Stimulated activated CD4-positive, alpha-beta T cell treated with anti-CD3 and anti-CD28 coated beads, Interleukin-12 subunit alpha, Interleukin-12 subunit beta, amount 100 ng/mL, for 24 hours (primary cell): ENCODE measurements around the gene CNTN5.
"Not testable (repeated sequence)": the region's sequence is repeated elsewhere in the genome, so short reads cannot be mapped to it uniquely, and the experiment has no call there.

Experiments used
- DNase-seq, 2 experiments: peaks; one replicate each; pipeline ENCODE4 v3.0.0-alpha.2; 2020; ENCODE audit warnings: low read depth in 2 of 2

CNTN5 gene

GRCh38 chr11:99275521-99275920 lies 254.8 kb downstream of the CNTN5 start:
- no peak for DNase-seq

DNA sequence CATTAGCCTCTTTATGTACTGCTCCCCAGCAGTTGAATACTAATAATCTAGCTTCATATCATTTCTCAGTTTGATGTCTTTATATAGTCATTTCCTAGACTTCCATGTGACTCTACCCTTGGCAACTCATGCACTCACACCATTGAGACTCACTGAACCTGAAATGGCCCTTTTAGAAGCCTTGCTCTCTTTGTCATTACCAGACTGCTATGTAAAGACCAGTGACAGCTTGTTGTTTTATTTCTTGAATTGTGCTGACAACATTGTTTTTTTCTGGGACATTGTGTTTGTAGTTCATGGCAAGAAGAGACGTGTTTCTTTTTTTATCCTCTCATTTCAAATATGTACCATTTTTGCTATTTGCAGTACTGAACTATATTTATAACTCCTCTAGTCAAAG lies 256.5 kb downstream of the CNTN5 start:
- DNase-seq = no peak

DNA sequence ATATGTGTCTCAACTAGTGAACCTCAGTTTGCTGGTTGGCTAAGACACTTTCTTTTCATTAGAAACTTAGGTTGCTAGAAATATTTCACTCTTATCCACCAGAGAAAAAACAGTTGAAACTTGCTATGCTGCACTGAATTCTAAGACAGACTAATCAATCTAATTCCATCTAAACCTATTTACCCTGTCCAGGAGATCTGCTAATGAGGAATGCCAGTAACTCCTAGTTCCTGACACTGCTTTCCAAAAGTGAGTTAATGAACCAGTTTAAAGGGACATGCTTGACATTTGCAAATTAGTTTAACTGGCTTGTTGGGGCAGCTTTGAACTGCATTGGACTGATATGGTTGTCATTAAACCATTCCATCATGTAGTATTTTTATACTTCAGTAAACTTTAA lies 258.5 kb downstream of the CNTN5 start:
- no peak for DNase-seq

GRCh38 chr11:99281331-99281730 lies 260.6 kb downstream of the CNTN5 start:
- no peak for DNase-seq

DNA sequence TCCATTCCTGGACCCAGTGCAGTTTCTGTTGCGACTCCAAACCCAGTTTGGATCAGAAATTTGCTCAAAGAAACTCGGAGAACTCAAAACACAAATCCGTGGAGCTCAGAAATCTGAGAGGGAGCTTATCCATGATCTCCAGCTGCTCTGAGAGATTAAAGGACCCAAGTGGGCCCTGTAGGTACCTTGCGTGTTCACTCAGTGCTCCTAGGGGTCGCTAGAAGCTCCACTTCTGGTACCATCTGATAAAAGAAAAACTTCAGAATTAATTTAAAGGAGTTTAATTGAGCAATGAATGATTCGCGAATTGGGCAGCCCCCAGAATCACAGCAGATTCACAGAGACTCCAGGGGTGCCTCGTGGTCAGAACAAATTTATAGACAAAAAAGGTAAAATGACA lies 277.2 kb downstream of the CNTN5 start:
- not testable (repeated sequence) for DNase-seq

DNA sequence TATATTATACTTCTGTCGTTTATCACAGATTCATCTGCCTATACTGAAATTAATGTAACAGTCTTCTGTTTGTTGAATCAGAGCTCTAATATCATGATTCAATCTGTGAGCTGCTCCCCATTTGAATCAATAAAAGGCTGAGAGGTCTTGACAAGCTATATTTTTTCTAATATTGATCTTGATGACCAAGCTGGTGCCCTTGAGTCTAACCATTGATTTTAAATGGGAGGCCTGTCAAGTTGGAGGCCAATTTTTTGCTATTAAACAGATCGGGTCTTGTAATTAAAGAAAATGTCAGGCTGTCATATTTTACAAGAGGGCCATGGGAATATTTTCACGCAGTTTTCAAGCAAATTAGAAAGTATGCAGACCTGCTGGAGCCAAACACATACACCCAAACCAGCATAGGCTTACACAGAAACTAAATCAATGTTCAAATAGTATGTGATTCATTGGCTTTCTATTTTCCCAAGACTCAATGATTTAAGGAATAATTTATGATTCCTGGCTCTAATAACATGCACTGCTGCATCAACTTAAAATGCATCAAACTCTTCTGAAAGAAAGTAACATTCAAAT lies 286.9 kb downstream of the CNTN5 start:
- DNase-seq = no peak

- DNase-seq = no peak
These were observed 291.1 kb downstream of the CNTN5 start for GRCh38 chr11:99311870-99312269.

DNA sequence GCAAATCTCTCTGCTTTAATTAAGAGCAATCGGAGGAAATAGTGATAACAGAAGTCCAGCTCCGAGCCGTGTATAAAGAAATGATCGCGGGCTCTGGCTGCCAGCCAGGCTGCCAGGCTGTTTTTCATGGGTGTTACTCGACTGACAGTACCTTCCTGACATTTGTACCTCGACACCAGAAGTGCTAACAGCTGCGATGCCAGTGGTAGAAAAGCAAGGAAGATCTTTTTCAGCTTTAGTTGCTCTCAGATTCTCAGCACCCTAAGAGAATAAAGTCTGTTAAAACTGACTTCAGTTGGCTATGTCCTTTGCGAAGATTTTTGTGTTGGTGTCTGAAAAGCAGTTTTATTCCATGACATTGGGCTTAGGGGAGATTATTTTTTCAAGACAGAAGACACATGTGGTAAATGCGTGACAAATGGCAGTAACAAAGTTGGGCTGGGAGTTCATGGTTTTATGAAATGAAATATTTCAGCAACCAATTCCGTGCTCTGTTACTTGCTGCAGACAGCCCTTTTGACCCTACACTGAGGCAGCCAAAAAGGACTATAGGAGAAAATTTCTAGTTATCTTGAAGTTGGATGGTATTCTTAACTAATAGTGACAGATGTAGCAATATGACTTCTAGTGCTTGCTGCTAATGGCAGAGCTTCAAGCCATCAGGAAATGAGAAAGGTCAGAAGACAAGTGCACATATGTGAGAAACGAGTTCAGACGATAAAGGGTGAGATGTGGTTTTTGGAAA lies 296.2 kb downstream of the CNTN5 start:
- no peak for DNase-seq

DNA sequence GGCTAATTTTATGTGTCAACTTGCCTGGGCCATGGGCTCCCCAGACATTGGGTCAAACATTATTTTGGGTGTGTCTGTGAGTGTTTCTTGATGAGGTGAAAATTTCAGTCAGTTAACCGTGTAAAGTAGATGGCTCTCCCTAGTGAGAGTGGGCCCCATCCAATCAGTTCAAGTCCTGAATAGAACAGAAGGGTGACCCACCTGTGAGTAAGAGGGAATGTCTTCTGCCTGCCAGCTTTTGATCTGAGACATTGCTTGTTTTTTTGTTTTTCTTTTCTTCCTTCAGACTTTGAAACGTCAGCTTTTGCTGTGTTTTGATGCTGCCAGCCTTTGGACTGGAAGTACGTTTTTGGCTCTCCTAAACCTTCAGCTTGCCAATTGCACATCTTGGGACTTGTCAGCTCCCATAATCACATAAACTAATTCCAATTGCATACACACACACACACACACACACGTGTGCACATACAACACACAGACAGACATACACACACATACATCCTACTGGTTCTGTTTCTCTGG lies 300.1 kb downstream of the CNTN5 start:
- no peak for DNase-seq

DNA sequence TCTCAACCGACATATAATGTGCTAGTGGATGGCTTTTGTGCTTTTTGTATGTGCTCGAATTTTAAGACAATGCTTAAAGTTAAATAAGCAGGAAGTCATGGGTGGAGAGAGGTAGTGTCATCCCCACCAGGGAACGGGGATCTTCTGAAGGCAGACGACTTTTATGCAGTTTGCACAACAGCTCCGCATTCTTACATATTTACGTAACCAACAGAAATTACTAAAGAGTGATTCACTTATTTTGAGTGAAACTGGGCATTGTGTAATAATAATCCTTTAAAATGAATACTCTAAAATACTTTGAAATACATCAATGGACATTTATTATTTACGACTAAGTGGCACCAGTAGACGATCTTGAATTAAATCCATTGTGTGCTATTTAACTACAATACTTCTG lies 305.1 kb downstream of the CNTN5 start:
- DNase-seq = no peak

DNA sequence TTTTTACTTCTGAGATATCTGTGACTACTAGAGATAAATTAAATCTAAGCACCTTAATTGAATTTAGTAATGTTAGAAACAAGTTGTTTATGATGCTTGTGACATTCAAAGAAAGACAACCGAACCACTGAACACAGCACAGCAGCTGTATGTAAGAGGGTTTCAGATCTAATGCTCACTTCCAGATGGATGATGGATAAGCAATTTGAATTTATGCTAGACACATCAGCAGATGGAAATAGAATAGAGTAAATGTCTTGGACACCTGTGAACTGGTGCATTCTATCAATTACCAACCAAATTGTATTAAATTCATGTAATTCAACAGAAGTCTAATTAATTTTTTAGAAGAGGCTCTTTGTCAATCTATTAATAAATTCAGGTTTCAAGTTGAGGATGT lies 306.3 kb downstream of the CNTN5 start:
- no peak for DNase-seq

DNA sequence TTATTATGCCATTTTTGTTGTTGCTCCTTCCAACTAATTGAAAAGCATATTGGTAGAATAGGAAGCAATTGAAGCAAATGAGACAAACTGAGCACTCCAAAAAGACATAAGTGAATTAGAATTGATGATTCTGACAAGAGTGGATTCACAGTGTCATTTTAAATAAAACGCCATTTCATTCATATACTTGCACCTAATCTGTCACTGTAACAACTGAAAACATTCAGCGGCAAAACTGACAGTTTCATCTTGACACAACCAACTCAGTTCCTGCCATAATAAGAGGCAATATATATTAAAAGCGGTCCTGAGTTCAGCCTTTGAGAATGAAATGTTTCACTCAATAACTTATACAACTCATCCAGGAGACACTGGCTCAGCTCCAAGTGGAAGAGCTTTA lies 306.8 kb downstream of the CNTN5 start:
- no peak for DNase-seq

GRCh38 chr11:99333621-99334020 lies 312.9 kb downstream of the CNTN5 start:
- DNase-seq = no peak

GRCh38 chr11:99343117-99343516 lies 322.4 kb downstream of the CNTN5 start:
- no peak for DNase-seq

DNA sequence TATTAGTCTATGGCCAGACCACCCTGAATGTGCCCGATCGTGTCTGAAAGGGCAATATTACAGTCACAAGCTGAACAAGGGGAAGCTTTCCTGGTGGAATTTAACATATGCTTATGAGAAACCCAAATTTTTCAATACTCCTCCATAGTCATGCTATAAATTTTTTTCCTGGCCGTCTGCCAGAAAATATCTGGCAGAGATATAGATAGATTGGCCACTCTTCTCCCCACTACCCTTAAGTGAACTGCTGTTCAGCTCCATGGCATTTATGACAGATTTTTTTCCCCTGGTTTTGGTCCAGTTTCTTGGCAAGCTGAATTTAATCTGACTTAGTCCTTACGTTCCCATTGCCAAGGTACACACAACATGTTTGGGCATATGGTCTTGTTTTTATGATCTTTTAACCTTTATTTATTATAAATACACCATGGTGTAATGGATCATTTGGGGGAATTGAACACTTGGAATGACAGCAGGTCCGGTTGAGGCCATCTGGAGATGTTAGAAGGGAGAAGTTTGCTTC lies 328.5 kb downstream of the CNTN5 start:
- DNase-seq = no peak

DNA sequence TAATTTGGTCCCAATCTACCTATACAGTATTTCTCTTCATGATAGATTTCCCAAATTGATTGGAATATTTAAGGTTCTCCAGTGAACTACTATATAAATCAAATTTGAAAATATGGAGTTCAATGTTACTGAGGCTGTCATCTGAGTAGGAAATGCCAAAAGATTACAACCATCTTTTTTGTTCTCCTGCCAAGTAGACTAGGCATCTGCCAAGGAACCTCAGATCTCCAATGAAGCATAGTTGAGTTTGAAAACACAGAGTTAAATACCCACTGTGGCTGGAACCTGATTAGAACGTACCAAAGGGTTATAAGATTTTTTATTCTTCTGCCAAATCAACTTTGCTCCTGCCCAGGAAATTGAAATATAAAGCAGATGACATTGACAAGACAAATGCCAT lies 330.9 kb downstream of the CNTN5 start:
- DNase-seq = no peak

DNA sequence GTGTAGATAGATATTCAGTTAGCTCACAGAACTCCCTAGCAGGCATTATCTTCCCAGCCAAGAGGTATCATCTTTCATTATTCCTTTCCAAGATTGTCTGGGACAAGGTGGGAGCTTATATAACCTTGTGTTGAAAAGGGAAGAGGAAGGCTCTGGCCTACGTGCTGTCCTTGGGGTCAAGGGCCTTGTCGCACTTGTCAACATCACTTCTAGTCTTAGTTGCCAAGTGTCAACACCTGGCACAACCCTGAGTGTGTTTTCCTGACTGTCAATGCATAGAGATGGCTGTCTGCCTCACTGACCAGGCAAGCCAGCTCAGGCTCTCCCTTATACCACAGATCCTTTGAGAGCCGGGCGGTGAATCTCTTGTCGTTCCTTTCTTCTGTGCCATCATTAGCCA lies 331.9 kb downstream of the CNTN5 start:
- DNase-seq = no peak

GRCh38 chr11:99366546-99366945 lies 345.8 kb downstream of the CNTN5 start:
- DNase-seq = no peak

DNA sequence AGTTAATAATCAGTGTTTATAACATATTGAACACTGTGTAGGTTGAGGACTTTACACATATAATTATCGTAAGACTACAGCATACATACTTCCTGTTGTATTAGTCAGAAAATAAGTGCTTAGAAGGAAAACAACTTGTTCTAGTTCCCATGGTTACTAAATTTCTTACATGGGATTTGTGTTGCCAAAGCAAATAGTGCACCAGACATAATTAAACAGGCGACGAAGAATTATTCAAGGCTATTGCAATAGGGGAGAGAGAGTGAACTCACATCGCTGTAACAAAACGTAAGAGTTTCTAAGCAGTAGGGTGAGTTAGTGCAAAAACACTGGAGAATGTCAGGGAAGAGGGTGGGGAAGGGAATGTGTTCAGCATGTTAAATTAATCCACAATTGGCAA lies 347.8 kb downstream of the CNTN5 start:
- DNase-seq = no peak

DNA sequence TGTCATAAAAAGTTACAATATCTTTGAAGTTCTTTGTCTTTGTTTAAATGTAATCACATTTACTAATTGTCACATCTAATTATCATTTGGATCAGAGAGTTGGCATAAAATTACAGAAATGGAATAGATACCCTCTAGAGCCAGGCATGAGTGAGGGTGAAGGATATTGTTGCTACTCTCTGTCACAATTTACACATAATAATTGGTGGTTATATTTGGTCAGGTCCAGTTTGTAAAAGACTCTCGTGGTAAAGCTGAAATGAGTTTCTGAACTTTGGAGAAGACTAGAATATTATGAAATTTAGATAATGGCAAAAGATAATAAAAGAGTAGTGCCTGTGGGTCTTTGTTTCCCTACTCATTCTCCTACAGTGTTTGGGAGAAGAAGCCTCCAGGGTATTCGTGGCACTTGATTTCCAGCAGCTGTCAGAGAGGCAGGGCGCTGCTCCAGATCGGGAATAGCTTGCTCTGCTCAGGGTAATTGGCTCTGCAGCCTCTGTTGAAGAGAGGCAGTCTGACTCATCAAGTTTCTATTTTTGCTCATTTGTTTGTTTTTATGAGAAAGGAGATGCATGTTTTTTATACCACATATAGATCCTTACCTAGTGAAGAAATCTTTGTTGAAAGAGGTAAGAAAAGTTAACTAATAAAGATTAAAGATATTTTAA lies 349.9 kb downstream of the CNTN5 start:
- DNase-seq = no peak

DNA sequence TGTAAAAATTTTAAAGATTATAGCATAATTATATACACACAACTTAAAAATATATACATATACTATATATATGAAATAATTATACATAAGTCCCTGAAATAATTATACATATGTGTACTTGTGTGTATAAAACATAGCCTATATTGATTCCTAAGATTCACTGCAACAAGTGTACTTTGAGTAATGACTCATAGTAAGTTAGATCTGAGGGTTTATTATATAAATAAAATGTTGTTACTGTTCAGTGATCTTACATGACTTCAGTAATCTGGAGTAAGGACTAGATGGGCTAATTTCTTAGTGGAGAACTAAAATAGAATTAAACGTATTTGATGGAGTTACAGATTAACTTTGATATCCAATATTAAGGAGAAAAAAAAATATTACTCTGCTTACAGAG lies 350.5 kb downstream of the CNTN5 start:
- no peak for DNase-seq

GRCh38 chr11:99376463-99376862 lies 355.7 kb downstream of the CNTN5 start:
- no peak for DNase-seq
